Omental fat pad (tissue), 4 donors: ENCODE measurements around the gene NPTX1. TPM values are rescaled to one million over a fixed set of nuclear protein-coding genes. Genes with fewer than 3 reads are reported as not detected.

Source experiments
- ATAC-seq: fragments of 150-250 bp; one replicate; pipeline ENCODE4 v1.9.1; 2016; ENCODE audit warnings: mild to moderate bottlenecking, moderate library complexity; ENCODE audit not compliant: low FRiP score
- DNase-seq: peaks from one replicate; pipeline ENCODE4 v3.0.0-alpha.2; 2019; ENCODE audit warnings: low spot score
- total RNA-seq, 4 donors: library from RNA; depleted of rRNA; stranded (reverse); fragments of >200 nt; gene quantifications; one replicate each; pipeline ENCODE4 v1.1.0, GENCODE V29; 2016
- TF ChIP-seq, protein P1 (sequence below), 3 donors: fragments of 450-650 bp; IDR thresholded peaks; one replicate each; pipeline ENCODE4 v1.5.1; 2016 to 2017; ENCODE audit warnings: antibody characterized with exemption in 3 of 3, mild to moderate bottlenecking in 3 of 3, moderate library complexity in 2 of 3

NPTX1 gene
- total RNA-seq, 4 donors from 2014 or later: 0.16 to 0.96 (median 0.19) TPM; not detected in 1

DNA sequence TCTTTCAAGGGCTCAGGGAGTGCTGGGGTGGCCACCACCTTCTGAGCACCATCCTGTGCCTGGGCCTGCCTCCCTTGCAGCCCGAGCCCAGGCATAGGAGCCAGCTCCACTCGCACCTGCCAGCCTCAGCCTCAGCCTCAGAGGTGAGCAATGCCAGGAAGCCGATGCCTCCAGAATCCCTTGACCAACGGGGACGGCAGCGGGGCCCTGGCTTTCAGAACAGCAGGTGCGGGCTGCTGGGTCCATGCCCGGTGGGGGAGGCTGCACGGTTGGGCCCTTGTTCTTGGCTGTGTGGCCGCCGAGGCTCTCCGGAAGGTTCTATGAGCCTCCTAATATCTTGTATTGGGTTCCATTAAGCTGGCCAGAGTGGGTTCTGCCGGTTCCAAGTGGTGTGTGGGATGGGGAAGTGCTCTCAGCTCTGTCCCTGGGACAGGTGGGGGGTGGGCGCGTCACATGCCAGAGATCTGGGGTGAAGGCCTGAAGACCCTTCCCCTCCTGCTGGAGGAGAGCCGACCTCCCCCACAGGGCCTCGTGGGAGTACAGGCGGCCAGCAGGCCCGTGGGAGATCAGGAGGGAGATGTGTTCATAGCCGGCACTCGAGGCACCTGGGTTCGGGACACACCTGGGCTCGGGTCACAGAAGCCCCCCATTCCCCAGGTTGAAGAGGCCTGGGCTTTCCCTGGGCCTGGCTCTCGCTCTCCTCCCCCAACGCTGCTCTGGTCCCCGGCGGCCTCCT is 27.0 kb downstream of the NPTX1 start:
- no peak for DNase-seq
- ATAC-seq: no peak
- TF ChIP-seq, protein P1, sequence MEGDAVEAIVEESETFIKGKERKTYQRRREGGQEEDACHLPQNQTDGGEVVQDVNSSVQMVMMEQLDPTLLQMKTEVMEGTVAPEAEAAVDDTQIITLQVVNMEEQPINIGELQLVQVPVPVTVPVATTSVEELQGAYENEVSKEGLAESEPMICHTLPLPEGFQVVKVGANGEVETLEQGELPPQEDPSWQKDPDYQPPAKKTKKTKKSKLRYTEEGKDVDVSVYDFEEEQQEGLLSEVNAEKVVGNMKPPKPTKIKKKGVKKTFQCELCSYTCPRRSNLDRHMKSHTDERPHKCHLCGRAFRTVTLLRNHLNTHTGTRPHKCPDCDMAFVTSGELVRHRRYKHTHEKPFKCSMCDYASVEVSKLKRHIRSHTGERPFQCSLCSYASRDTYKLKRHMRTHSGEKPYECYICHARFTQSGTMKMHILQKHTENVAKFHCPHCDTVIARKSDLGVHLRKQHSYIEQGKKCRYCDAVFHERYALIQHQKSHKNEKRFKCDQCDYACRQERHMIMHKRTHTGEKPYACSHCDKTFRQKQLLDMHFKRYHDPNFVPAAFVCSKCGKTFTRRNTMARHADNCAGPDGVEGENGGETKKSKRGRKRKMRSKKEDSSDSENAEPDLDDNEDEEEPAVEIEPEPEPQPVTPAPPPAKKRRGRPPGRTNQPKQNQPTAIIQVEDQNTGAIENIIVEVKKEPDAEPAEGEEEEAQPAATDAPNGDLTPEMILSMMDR (IDR thresholded peaks at IDR 0.05): no peak

DNA sequence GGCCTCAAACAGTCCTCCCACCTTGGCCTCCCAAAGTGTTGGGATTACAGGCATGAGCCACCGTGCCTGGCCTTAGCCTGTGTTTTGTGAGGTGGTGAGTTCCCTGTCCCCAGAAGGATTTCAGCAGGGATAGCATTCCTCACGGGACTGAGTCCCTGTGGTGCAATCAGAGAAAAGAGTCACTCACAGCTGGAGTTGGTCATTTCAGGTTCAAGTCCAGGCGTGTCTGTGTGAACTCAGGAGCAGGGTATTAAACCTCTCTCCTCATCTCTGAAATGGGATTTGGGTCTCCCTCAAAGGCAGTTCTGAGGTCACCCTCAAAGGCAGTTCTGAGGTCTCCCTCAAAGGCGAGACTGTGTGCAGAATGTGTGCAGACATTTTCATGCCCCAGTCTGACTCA is 28.6 kb downstream of the NPTX1 start:
- no peak for ATAC-seq

DNA sequence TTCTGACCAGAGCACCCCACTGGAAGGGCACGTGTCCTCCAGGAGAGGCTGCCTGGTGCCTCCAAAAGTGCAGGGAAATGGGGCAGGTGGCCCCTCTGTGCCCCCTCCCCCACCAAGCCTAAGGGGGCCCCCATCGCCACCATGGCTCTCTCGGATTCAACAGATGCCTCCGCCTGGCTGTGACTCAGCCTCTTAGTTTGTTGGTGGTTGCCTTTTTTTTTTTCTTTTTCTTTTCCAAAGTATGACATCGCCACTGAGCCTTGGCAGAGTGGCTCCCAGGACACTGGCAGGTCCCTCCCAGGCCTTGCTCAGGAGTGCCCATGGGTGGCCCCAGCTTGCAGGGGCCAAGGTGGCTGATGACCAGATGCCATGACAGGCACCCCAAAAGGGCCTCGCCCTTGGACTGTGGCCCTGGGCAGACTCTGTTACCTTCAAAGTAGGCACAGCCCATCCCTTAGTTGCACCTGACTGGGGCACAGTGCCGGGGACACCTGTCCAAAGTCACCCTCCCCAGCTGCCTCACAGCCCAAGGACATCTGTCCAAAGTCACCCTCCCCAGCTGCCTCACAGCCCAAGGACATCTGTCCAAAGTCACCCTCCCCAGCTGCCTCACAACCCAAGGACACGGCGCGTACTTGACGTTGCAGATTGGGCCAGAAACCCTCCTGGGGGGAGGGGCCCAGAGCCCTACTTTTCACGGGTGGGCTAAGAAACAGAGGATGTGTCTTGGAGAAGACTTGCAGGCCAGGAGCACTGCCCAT is 29.6 kb downstream of the NPTX1 start:
- no peak for ATAC-seq
- DNase-seq: no peak
- TF ChIP-seq, protein P1 (IDR thresholded peaks at IDR 0.05): no peak

More for the DNA sequence above, 28.6 kb downstream of the NPTX1 start:
- TF ChIP-seq, protein P1 (IDR thresholded peaks at IDR 0.05): no peak
- DNase-seq: no peak

DNA sequence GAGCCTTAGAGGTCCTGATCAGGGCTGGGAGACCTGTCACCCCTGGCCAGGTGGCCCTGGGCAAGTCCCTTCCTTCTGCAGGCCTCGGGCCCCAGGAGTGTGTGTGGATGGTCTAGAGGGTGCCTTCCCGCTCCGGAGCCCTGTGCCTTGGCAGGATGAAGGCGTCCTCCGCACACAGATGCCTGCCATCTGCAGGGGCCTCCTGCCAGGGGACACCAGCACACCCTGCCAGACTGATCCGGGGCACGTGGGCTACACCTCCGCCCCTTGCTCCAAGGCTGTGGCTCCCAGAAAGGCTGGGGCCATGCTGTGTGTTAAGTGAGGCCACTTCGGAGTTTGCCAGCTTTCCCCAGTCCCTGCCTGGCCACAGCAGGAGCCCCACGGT is 30.7 kb downstream of the NPTX1 start:
- no peak for ATAC-seq
- DNase-seq: no peak
- TF ChIP-seq, protein P1 (IDR thresholded peaks at IDR 0.05): no peak

DNA sequence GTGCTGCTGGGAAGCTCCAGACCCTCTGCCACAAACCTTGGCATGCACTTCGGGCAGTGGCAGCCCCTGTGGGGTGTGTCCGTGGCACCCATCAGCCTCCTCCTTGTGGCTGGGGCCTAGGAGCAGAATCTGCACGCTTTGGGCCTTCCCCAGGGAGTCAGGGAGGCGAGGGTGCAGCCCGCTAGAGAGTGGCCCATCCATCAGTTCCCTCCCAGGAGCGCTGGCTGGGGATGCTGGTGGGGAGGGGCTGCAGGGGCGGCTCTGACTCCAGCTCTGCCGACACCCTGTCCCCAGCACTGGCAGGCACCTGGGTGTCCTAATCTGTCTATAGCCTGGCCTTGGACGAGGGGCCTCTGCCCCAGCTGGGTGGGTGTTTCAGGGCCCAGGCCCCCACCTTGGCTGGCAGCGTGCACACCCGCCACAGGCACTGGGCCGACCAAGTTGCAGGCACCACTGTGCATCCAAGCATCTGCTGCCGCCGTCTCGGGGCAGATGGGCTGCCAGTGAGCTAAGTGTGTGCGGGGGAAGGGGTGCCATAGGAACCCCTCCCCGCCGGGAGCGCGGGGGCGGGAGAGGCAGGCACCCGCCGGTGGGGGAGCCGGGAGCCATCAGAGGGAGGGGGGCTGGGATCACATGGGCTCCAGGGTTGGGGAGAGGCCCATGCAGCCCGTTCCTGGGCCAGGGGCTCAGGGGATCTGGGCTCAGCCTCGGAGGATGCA is 31.2 kb downstream of the NPTX1 start:
- DNase-seq: no peak
- TF ChIP-seq, protein P1 (IDR thresholded peaks at IDR 0.05): no peak
- ATAC-seq: no peak

DNA sequence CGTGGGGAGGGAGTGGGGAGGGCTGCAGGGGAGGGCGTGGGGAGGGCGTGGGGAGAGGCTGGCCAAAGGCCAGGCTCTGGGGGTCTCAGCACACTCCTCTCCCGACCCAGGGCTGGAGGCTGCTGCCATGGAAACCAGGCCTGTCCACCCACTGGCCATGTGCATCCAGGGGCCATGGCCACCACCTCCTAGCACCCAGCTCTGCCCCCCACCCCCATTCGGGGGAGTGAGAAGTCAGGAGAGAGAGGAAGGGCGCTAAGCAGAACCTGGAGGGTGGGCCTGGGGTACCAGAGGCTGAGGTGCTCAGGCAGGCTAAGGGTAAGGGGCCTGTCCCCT is 31.8 kb downstream of the NPTX1 start:
- ATAC-seq: no peak
- no peak for DNase-seq
- TF ChIP-seq, protein P1 (IDR thresholded peaks at IDR 0.05): no peak
